NCI-H2196 (cell line): Measurements from ENCODE around the gene GPR161.

Experiments
- DNase-seq: peaks from one replicate; lab custom pipeline; 2025; ENCODE audit not compliant: unreplicated experiment; lab: John Stamatoyannopoulos, UW

Gene GPR161

DNA sequence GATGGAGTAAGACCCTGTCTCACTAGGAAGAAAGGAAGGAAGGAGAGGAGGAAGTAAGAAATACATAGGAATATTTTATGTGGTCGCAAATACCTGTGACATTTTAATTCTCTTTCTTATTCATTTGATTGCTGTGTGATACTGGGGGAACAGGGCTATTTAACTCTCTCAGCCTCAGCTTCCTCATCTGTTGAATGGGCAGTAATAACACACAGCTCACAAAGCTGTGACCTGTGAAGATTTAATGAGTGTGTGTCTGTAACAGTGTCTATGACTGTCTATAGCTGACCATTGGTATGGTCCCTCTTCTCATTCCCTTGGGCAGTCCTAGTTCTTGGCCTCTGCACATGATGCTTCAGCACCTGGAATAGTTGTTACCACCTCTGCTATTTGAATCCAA lies 13.6 kb upstream of the GPR161 start:
- no peak for DNase-seq

DNA sequence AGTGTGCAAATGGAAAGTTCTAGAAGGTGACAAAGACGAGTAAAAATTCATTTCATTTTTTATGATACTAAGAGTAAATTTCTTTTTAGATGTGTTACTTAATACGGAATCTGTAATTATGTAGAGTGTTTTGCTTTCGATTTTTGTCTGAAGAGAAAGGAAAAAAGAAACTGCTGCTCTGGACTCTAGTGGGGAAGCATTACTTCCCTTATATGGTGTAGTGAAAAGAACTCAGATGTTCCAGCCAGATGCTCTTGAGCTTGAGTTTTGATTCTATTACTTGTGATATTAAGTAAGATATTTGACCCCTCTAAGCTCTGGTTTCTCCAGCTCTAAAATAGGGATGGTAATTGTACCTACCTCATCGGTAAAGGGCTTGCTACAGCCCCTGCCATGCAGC lies 12.2 kb upstream of the GPR161 start:
- no peak for DNase-seq

DNA sequence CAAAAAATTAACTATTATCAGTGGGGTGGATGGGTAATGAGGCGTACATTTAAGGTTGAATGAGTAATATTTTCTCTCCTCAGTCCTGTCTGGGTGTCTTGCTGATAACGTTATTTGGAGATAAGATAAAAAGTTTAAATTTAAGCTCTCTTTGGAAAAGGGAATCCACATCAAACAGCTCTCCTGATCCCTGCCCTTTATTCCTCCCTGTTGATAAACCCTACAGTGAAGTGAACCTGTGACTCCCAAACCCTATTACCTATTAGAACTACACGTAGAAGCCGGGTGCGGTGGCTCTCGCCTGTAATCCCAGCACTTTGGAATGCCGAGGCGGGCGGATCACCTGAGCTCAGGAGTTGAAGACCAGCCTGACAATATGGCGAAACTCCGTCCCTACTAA lies 9.9 kb upstream of the GPR161 start:
- no peak for DNase-seq

DNA sequence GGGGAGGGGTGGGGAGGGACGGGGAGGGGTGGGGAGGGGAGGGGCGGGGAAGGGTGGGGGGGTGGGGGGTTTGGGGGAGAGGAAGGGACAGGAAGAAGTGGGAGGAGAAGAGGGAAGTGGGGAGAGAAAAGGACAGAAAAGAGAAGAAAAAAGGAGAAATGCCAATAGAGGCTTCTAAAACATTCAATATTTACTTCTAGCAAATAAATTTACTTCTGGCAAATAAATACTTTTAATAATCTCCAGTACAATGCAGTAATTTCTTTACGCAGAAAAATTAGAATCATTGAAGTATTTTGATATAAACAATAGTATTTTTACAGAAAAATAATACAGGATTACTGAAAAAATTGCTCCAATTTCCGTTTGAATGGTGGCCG lies 9.4 kb upstream of the GPR161 start:
- DNase-seq, result no peak

DNA sequence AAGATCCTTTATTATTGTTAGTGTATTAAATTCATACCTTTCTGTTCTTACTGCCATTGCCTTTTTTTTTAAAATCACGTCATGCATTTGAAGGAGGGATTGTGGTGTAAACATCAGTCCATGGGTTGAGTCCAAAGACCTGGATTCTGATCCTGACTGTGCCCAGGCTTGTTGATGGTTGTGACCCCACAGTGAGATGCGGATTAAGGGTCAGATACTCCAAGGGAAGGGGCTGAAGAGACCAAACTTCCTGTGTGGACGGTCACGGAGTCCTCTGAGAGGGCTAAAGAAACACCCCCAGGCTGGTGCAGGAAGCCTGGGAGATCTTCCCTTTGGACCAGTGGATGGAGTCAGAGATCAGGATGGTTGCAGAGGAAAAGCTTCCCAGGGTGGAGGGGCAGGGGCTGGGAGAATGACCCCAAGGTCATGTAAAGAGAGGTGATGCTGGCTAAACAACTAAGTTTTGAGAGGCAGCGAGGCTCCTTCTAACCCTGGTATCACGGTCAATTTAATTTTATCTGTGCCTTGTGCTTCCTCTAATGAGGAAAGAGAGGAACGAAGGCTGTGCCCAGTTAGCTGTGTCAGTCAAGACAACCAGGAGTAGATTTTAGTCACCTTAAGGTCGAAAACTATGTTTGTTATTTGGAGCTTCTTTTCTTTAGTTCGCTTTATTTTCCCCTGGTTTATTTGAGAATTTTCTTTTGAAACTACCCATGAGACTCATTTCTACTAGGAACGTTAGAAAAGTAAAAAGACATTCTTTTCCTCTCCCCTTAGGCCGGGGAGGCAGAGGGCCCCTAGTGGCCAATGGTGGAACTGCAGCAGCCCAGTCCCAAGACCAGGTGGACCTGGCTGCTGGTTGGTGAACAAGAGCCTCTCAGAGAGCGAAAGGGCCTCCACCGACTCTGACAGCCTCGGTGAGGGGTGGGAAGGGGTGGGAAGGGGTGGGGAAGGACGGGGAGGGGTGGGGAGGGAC lies 8.7 kb upstream of the GPR161 start:
- peak; percentile 89 for DNase-seq

DNA sequence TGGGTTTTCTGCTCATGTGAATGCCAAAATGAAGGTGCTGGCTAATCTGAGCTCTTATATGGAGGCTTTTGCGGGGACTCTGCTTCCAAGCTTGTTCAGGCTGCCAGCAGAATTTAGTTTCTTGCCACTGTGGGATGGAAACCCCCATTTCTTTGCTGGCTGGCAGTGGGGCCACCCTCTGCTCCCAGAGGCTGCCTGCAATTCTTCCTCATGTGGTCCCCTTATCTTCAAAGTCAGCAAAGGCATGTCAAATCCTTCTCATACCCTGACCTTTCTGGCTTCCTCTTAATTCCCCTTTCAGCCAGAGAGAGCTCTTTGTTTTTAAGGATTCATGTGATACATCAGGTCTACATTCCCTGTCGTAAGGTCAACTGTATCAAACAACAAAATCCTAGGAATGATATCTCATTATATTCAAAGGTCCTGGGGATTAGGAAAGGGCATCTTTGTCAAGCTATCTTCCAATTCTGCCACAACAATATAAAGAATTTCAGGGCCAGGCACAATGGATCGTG lies 5.2 kb upstream of the GPR161 start:
- no peak for DNase-seq

DNA sequence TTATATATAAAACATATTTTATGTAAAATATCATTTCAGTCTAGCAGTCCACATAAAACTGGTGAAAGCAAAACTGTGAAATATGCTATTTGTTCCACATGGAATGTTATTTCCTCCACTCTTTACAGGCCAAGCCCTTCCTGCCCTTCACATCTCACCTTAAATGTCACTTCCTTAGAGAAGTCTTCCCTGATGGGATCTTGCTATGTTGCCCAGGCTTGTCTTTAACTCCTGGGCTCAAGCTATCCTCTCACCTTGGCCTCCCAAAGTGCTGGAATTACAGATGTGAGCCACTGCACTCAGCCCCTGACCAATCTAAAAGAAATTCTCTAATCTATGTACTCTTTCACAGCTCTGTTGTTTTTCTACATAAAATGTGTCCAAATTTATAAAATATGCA lies 2.3 kb upstream of the GPR161 start:
- no peak for DNase-seq

DNA sequence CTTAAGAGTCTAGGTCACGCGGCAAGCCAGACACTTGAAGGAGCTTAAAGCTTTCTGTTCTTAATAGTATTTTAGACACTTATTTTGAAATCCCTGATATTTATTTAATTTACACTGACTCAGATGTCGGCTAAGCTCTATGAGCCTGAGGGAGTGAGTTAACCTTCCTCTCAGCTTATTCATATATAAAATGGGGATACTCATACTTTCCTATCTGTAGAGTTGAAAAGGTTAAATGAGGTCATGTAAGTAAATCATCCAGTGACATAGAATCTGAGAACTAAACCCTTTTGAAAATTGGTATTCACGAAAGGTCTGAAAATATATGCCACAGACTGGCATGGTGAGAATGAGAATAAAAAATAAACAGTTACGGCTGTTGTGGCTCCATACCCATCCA lies 1.4 kb upstream of the GPR161 start:
- DNase-seq, result no peak

DNA sequence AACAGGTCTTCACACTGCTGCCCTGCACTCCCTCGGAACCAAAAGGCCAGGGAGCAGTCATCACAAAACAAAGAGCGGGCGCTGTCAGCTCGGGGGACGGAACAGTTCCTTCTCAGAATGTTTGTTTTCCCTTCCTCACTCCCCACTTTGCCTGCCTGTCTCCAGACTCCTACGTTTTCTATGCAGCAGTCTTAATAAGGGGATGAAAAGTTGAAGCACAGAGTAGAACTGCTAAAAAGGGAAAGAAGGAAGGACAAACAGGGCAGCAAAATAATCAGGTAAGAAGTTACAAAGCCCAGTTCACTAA lies 738 bp upstream of the GPR161 start:
- no peak for DNase-seq

DNA sequence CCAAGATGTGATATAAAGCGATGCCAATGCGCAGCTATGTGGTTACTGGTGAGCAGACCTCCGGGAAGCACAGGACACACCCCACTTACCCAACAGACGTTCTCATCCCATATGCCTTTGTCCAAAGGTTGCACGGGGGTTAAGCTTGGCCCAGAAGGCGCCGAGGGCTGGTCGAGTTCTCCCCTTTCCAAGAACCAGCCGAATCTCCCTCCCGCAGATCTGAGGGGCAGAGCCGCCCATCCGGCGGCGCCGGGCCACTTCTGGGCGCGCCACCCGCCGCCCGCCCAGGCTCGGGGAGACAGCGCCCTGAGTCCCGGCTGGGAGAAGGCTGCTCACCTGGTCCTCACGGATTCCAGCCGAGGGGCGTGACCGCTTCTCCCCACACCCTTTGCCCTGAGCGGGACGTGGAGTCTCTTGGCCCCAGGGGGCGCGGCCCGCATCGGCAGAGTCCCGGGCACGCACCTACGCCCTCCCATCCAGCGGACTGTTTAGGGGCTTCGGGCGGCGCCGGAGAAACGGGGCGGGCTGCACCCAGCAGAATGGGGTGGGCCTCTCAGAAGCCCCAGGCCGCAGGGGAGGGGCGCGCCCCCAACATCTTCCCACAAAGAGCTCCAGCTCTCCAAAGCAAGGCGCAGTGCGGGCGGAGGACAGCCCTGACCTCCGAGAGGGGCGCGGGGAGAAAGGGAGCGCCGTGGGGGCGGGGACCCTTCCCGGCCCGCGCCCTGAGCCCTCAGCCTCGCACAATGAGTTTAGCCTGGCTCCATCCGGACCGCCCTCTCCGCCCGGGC lies 615 bp downstream of the GPR161 start:
- DNase-seq, result no peak

DNA sequence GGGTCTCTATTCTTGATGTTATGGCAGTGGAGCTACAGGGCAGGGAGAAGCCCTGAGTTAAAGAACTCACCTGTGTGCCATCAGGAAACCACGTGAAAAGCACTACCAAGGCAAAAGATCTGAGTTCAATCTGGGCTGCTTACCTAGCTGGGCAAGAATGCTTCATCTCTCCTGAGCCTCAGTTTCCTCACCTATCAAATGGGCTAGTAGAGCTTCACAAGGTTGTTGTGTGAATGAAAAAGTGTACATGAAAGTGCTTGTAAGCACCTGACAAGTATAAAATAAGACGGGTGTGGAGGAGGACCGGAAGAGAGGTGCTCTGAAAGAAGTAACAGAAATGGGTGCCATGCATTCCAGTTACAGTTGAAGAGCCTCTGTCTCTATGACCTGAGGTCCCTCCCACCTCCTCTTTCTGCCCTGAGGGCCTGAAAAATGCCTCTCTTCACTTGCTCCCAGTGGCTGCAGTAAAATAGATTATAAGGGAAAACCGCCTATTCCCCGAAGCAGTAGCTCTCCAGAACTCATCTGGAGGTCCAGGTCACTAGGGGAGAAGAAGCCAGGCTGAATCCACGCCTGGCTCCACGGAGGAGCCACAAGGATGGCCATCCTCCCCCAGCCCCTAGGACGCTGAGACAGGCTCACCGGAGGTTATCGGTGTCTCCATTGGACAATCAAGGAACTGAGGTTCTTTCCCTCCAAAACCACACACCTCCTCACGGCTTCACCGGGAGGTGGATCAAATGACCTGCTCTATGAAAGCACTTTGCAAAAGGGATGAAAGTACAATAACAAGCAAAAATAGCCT lies 1.4 kb downstream of the GPR161 start:
- DNase-seq, result no peak

DNA sequence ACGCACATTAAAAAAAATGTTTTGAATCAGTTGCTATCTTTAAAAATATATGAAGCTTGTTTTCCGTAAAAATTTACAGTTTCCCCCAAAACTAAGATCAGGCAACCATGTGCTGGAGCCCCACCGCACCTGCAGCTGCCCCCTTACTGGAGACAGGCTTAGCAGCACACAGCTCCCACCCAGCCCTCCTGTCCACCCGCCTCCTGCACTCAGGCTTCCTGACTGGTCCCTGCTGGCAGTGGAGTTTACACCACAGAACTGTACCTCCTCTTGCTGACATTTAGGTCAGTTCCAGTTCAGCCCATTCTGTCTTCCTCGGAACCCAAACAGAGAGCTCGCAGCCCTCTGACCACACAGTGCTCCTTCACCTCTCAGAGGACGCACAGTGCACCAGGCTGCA lies 2.1 kb downstream of the GPR161 start:
- no peak for DNase-seq

DNA sequence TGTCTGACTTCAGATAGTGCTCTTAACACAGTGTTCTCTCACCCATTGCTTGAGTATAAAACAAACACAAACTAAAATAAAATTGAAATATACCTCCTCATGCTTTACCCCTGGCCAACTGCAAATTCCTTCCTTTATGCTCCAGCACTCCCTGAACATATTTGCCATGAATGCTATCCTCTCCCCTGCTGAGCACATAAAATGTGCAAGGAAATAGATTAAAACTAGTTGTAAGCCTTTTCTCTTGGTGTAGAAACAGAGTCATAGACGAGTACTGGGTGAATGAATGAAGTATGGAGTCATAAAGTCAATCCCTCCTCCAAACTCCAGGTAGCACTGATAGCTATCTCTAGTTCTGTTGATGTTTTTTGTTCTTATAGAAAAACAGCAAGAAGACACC lies 2.6 kb downstream of the GPR161 start:
- no peak for DNase-seq

DNA sequence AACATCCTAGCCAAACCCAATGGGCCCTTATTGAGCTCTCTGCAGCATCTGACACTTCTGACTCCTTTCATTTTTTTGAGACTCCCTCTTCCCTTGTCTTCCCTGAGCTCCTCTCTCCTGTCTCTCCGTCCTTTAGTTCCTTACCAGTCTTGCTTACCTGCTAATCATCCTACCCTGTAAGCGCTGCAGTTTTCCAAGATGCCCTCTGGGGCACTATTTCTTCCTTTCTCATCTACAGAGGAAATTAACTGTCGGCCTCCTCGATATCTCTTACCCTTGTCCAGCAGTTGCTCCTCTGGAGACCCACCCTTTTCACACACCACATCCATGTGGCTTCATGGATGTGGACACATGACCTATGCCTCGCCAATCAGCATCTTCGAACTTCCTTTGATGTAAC lies 6.8 kb downstream of the GPR161 start:
- no peak for DNase-seq

DNA sequence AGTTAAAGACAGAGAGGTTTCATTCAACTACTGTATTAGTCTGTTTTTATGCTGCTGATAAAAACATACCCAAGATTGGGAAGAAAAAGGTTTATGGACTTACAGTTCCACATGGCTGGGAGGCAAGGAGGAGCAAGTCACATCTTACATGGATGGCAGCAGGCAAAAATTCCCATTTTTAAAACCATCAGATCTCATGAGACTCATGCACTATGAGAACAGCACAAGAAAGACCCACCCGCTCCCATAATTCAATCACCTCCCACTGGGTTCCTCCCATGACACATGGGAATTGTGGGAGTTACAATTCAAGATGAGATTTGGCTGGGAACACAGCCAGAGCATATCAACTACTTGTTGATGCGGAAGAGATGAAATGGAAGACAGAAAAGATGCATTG lies 9.2 kb downstream of the GPR161 start:
- no peak for DNase-seq

DNA sequence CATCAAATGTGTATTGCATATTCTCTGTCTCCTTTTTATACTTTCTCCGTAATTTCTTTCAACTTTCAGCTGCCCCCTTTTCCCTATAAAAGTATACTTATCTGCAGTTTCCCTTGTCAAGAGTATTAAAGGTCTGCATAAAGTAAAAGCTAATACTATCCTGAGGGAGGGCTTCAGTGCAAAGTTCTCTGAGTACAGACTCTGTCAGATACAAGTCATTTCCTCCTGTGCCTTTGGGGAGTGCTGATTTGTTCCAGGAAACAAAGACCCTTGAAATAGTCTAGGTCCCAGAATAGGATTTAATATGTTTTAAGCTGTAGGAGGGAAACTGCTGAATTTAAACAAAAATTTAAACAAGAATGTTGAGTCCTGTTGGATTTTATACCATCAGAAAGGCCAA lies 11.7 kb downstream of the GPR161 start:
- DNase-seq, result no peak

DNA sequence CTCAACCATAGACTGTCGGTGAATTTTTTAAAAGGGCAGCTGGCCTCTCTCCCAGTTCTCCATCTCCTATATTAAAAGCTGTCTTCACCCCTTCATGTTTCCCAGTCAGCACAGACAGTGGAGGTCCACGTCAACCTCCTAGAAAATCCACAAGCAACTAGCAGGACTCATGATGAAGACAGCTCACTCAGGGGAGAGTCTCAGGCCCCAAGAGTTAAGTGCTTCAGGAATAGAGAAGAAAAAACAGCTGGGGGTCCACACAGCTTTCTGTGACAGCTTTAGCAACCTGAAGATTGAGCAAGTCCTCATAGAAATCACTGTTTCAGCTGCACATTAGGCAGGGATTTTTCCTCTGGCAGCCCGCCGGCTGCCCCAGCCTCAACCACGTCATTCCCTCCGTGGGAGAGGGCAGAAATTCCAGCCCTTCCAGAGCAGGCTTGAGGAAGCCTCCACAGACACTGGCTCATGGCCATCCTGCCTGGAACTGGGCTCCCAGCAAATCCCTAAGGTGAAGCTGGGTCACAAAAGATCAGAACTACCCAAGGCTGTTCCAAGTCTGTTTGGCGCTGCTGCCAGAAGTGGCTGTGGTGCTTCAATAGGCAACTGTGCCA lies 15.2 kb downstream of the GPR161 start:
- no peak for DNase-seq

DNA sequence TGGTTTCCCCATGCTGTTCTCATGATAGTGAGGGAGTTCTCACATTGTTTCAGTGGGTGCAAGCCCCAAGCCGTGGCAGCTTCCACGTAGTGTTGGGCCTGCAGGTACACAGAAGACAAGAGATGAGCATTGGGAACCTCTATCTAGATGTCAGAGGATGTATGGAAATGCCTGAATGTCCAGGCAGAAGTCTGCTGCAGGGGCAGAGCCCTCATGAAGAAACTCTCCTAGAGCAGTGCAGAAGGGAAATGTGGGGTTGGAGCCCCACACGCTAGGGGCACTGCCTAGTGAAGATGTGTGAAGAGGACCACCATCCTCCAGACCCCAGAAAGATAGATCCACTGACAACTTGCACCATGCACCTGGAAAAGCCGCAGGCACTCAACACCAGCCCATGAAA lies 17.0 kb downstream of the GPR161 start:
- no peak for DNase-seq

DNA sequence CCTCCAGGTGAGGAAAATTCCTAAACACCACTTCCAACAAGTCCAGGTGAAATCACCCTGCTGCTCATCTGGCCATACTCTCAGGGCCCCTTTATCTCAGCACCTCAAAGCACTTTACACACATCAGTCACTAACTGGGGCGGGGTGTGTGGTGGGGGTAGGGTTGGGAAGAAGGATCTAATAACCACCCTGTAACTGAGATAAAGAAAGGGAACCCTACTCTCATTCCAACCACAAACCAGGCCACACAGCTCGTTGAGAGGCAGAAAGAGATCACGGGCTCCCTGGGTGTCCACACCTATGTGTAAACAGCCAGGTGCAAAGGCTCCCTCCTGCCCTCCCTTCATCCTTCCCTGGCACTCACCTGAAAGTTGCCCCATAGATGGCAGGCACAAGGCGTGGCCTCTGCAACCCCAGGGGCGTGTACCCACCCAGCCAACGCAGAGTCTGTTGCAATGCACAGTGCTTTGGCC lies 20.4 kb downstream of the GPR161 start:
- DNase-seq, result peak; percentile 59

DNA sequence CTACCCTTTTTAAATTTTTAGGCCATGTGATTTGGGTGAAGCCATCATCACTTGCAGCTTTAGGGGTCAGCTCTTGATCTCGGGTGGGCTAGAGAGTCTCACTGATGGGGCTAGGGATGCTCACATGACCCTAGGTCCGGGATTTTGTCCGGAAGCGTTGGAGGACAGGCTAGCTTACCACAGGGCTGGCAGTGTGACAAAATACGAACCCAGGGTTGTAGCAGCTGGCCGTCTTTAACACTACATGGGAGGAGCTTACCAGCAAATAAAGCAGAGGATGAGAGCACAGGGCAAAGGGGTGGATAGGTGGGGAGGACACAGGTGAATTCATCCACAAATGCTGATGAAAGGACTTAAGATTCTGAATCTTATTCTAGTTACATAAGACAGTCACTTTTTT lies 21.9 kb downstream of the GPR161 start:
- DNase-seq, result peak; percentile 78
